SK-N-SH (cell line): Measurements from ENCODE around the gene PCYOX1L. TPM values are rescaled to one million over a fixed set of nuclear protein-coding genes. Genes with fewer than 3 reads are reported as not detected.

Source experiments
- CTCF ChIA-PET: fragments of 300-600, 350-600 bp; formaldehyde crosslinking; extraction: SDS; loops from one replicate; lab custom pipeline; 2021; lab: Yijun Ruan, JAX
- POLR2A ChIA-PET: fragments of 350-600 bp; sonication (Branson Sonifier 250); formaldehyde crosslinking; extraction: SDS; loops from one replicate; lab custom pipeline; 2020; ENCODE audit warnings: antibody characterized with exemption, inconsistent platforms; lab: Yijun Ruan, JAX
- DNase-seq: peaks from one replicate; pipeline ENCODE4 v3.0.0; 2012
- H2AFZ ChIP-seq: fragments of 200-600 bp; sonication (generic); 2 replicates; pipeline ENCODE4 v1.8.1; 2016; ENCODE audit warnings: antibody characterized with exemption, mild to moderate bottlenecking, low read depth
- H3F3A ChIP-seq: fragments of 200-600 bp; sonication (generic); replicated peaks from 2 replicates; pipeline ENCODE3; 2016; ENCODE audit warnings: antibody characterized with exemption, mild to moderate bottlenecking; ENCODE audit not compliant: insufficient read depth
- H3K27ac ChIP-seq, 2 experiments: fragments of 200-500 bp in 1 of 2; fragments of 200-600 bp in 1 of 2; sonication (Bioruptor generic) in 1 of 2; sonication (generic), shearing (Covaris generic) in 1 of 2; 2 replicates each; pipeline versions ENCODE4 v1.5.1 to v1.6.1; 2014 to 2016; ENCODE audit warnings: low read depth in 2 of 2, inconsistent platforms in 1 of 2, low read length in 1 of 2, mild to moderate bottlenecking in 1 of 2, mixed read lengths in 1 of 2
- H3K27me3 ChIP-seq: fragments of 200-600 bp; sonication (generic), shearing (Covaris generic); 2 replicates; pipeline ENCODE4 v1.6.1; 2016; ENCODE audit warnings: mixed run types; ENCODE audit not compliant: insufficient read depth
- H3K36me3 ChIP-seq, 2 experiments: fragments of 200-500 bp in 1 of 2; fragments of 200-600 bp in 1 of 2; sonication (Bioruptor generic) in 1 of 2; sonication (generic) in 1 of 2; replicated peaks in 1 of 2; 2 replicates each; pipeline versions ENCODE3 to v1.5.1; 2014 to 2016; ENCODE audit warnings: low read length in 1 of 2, mild to moderate bottlenecking in 1 of 2; ENCODE audit not compliant: insufficient read depth in 2 of 2, control insufficient read depth in 1 of 2
- H3K4me1 ChIP-seq, 2 experiments: fragments of 200-500 bp in 1 of 2; fragments of 200-600 bp in 1 of 2; sonication (Bioruptor generic) in 1 of 2; sonication (generic), shearing (Covaris generic) in 1 of 2; 2 replicates each; pipeline versions ENCODE4 v1.5.1 to v1.6.1; 2014 to 2016; ENCODE audit warnings: low read depth in 1 of 2, low read length in 1 of 2, mixed run types in 1 of 2; ENCODE audit not compliant: insufficient read depth in 2 of 2, control insufficient read depth in 1 of 2
- H3K4me2 ChIP-seq: fragments of 200-600 bp; sonication (generic), shearing (Covaris generic); 2 replicates; pipeline ENCODE4 v1.6.1; 2017; ENCODE audit warnings: mixed run types
- H3K4me3 ChIP-seq, 2 experiments: fragments of 200-500 bp in 1 of 2; fragments of 200-600 bp in 1 of 2; sonication (Bioruptor generic) in 1 of 2; sonication (generic), shearing (Covaris generic) in 1 of 2; 2 replicates each; pipeline versions ENCODE4 v1.5.1 to v1.8.1; 2014 to 2016; ENCODE audit warnings: low read depth in 2 of 2, inconsistent platforms in 1 of 2, low read length in 1 of 2, mild to moderate bottlenecking in 1 of 2, mixed read lengths in 1 of 2, moderate library complexity in 1 of 2
- H3K79me2 ChIP-seq: fragments of 200-600 bp; sonication (generic); 2 replicates; pipeline ENCODE4 v1.8.1; 2017; ENCODE audit warnings: mild to moderate bottlenecking; ENCODE audit not compliant: insufficient read depth
- H3K9ac ChIP-seq: fragments of 200-600 bp; sonication (generic); 2 replicates; pipeline ENCODE4 v1.6.1; 2017; ENCODE audit warnings: mixed run types
- H3K9me2 ChIP-seq: fragments of 200-600 bp; sonication (generic); 2 replicates; pipeline ENCODE4 v1.6.1; 2017; ENCODE audit warnings: mixed run types
- H3K9me3 ChIP-seq: fragments of 200-600 bp; sonication (generic); 2 replicates; pipeline ENCODE4 v1.6.1; 2017; ENCODE audit warnings: mixed run types, mild to moderate bottlenecking, moderate library complexity
- H4K20me1 ChIP-seq: fragments of 200-600 bp; sonication (generic); 2 replicates; pipeline ENCODE4 v1.6.1; 2017; ENCODE audit warnings: mild to moderate bottlenecking, mixed run types; ENCODE audit not compliant: insufficient read depth
- EP300 ChIP-seq, 2 experiments: IDR thresholded peaks; 2 replicates each; pipeline versions ENCODE4 v1.4.0 to v1.6.1; 2012; ENCODE audit warnings: borderline replicate concordance in 1 of 2, low read depth in 1 of 2, low read length in 1 of 2
- EZH2phosphoT487 ChIP-seq: fragments of 200-600 bp; sonication (generic); IDR thresholded peaks from 2 replicates; pipeline ENCODE4 v1.6.1; 2017; ENCODE audit warnings: low read depth, mixed run types, mild to moderate bottlenecking, antibody characterized with exemption, moderate library complexity, borderline replicate concordance
- FOSL2 ChIP-seq: IDR thresholded peaks from 2 replicates; pipeline ENCODE4 v1.4.0; 2012; ENCODE audit warnings: low read depth, mild to moderate bottlenecking, moderate library complexity, borderline replicate concordance
- GATA2 ChIP-seq: sonication (generic); formaldehyde crosslinking; IDR thresholded peaks from 2 replicates; pipeline ENCODE4 v1.5.0; 2020; ENCODE audit warnings: mild to moderate bottlenecking, missing genetic modification reagents
- NFIC ChIP-seq: IDR thresholded peaks from 2 replicates; pipeline ENCODE4 v1.4.0; 2012; ENCODE audit warnings: borderline replicate concordance
- NRF1 ChIP-seq: IDR thresholded peaks from 2 replicates; pipeline ENCODE4 v1.6.1; 2012; ENCODE audit warnings: low read depth, mild to moderate bottlenecking, low read length
- POLR2AphosphoS5 ChIP-seq: IDR thresholded peaks from 2 replicates; pipeline ENCODE4 v1.6.1; 2012; ENCODE audit warnings: low read depth, low read length
- RCOR1 ChIP-seq: fragments of 150-350 bp; IDR thresholded peaks from 2 replicates; pipeline ENCODE4 v1.6.1; 2017; ENCODE audit warnings: antibody characterized with exemption, low read length
- REST ChIP-seq: IDR thresholded peaks from 2 replicates; pipeline ENCODE4 v1.6.1; 2012; ENCODE audit warnings: mild to moderate bottlenecking, low read depth, low read length, moderate library complexity
- RXRA ChIP-seq: IDR thresholded peaks from 2 replicates; pipeline ENCODE4 v1.4.0; 2012; ENCODE audit warnings: low read depth, mild to moderate bottlenecking, borderline replicate concordance
- SIN3A ChIP-seq: IDR thresholded peaks from 2 replicates; pipeline ENCODE4 v1.6.1; 2012; ENCODE audit warnings: low read depth, mild to moderate bottlenecking, low read length, moderate library complexity, borderline replicate concordance
- TCF12 ChIP-seq: IDR thresholded peaks from 2 replicates; pipeline ENCODE4 v1.4.0; 2012
- USF1 ChIP-seq: IDR thresholded peaks from 2 replicates; pipeline ENCODE4 v1.4.0; 2012; ENCODE audit warnings: low read depth, borderline replicate concordance
- USF2 ChIP-seq: fragments of 150-350 bp; IDR thresholded peaks from 2 replicates; pipeline ENCODE4 v1.6.1; 2017; ENCODE audit warnings: antibody characterized with exemption, low read length, low read depth, borderline replicate concordance
- ZBTB33 ChIP-seq: IDR thresholded peaks from 2 replicates; pipeline ENCODE4 v1.4.0; 2012; ENCODE audit warnings: low read depth, borderline replicate concordance
- WGBS: methylation state at CpG from one replicate; pipeline ENCODE4 v1.1.6; 2017; ENCODE audit warnings: low lambda C conversion rate; 5-methylcytosine and 5-hydroxymethylcytosine counted together
- polyA plus RNA-seq, 3 experiments: library from polyadenylated mRNA; depleted of rRNA; stranded (reverse); fragments of >200 nt; gene quantifications; 2 replicates each; pipeline ENCODE4 v1.2.3, GENCODE V29; 2012
- TF ChIP-seq, protein P1 (sequence below): fragments of 200-600 bp; sonication (generic); IDR thresholded peaks from 2 replicates; pipeline ENCODE4 v1.6.1; 2017; ENCODE audit warnings: antibody characterized with exemption, mild to moderate bottlenecking, moderate library complexity

Gene PCYOX1L
- polyA plus RNA-seq, 1 of the 3 experiments (the other 2 are of a cell fraction): 17.5 TPM

DNA sequence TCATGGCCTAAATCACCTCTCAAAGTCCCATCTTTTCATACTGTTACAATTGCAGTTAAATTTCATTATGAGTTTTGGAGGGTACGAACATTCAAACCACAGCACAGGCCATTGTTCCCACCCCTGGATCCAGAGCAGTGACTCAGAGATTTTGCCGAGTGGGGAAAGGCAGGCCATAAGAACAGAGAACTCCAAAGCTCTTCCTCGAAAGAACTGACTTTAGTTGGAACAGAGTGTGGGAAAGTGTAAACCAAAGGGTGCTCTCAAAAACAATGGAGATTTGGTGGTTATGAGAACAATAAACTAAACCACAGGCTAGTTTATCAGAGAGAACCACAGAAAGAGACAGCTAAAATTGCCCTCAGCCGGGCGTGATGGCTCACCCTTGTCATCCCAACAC is 32.0 kb upstream of the PCYOX1L start:
- Histone ChIP-seq H3K27me3 (no peaks in the 10 kb centered on the region), H3K4me3 (no peak overlapping the region), H3F3A (peaks cover 18% of the 10 kb centered on the region), H3K4me2 (no peak overlapping the region), H2AFZ (no peak overlapping the region), H3K9me3 (no peaks in the 10 kb centered on the region), H3K9me2 (no peaks in the 10 kb centered on the region), H3K36me3 (no peaks in the 10 kb centered on the region), H3K27ac (no peak overlapping the region), H3K9ac (no peak overlapping the region), H3K4me1 (peaks cover 7 to 16% of the 10 kb centered on the region in 2 experiments; a peak in 3 of 4 replicates), H4K20me1 (no peaks in the 10 kb centered on the region), H3K79me2 (no peaks in the 10 kb centered on the region)
- CTCF ChIA-PET: interaction anchor here (1.1 to 3.1 kb wide), 4 partner anchors 9 to 108 kb away, joined by 3 to 14 read pairs (median 4); no protein-coding TSS in a partner anchor
- WGBS: 90% methylated on average over 5 of the region's 5 CpGs
- TF ChIP-seq POLR2AphosphoS5 (no peak), FOSL2 (no peak), NRF1 (no peak), EZH2phosphoT487 (no peak), ZBTB33 (no peak), USF2 (no peak), EP300 (IDR thresholded peaks at IDR 0.05; ENCODE audit: borderline replicate concordance in 1 of 2, low read depth in 1 of 2, low read length in 1 of 2) (no peak), REST (no peak), GATA2 (CRISPR knock-in tag) (no peak), RXRA (no peak), USF1 (no peak), TCF12 (no peak), NFIC (no peak), RCOR1 (no peak), SIN3A (no peak)
- TF ChIP-seq, protein P1, sequence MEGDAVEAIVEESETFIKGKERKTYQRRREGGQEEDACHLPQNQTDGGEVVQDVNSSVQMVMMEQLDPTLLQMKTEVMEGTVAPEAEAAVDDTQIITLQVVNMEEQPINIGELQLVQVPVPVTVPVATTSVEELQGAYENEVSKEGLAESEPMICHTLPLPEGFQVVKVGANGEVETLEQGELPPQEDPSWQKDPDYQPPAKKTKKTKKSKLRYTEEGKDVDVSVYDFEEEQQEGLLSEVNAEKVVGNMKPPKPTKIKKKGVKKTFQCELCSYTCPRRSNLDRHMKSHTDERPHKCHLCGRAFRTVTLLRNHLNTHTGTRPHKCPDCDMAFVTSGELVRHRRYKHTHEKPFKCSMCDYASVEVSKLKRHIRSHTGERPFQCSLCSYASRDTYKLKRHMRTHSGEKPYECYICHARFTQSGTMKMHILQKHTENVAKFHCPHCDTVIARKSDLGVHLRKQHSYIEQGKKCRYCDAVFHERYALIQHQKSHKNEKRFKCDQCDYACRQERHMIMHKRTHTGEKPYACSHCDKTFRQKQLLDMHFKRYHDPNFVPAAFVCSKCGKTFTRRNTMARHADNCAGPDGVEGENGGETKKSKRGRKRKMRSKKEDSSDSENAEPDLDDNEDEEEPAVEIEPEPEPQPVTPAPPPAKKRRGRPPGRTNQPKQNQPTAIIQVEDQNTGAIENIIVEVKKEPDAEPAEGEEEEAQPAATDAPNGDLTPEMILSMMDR: no peak
- no peak for DNase-seq
- POLR2A ChIA-PET: interaction anchor here (1.1 kb wide), 1 partner anchor 19 kb away, joined by 3 read pairs; the partner anchor contains the start of gene GRPEL2
